Sigmoid colon (tissue), 3 donors: ENCODE results near the gene RAD23B.

Source experiments
- POLR2A ChIP-seq, 2 donors: fragments of 450-650 bp; IDR thresholded peaks; one replicate each; pipeline ENCODE4 v1.6.1; 2016; ENCODE audit warnings: antibody characterized with exemption in 2 of 2, mild to moderate bottlenecking in 2 of 2, moderate library complexity in 2 of 2
- TF ChIP-seq, protein P1 (sequence below), 4 experiments: fragments of 450-650 bp in 3 of 4; fragments of 200-600 bp in 1 of 4; IDR thresholded peaks; one replicate each; pipeline ENCODE4 v1.5.1; 2016 to 2019; ENCODE audit warnings: antibody characterized with exemption in 4 of 4, mild to moderate bottlenecking in 3 of 4, moderate library complexity in 2 of 4

- TF ChIP-seq, protein P1, sequence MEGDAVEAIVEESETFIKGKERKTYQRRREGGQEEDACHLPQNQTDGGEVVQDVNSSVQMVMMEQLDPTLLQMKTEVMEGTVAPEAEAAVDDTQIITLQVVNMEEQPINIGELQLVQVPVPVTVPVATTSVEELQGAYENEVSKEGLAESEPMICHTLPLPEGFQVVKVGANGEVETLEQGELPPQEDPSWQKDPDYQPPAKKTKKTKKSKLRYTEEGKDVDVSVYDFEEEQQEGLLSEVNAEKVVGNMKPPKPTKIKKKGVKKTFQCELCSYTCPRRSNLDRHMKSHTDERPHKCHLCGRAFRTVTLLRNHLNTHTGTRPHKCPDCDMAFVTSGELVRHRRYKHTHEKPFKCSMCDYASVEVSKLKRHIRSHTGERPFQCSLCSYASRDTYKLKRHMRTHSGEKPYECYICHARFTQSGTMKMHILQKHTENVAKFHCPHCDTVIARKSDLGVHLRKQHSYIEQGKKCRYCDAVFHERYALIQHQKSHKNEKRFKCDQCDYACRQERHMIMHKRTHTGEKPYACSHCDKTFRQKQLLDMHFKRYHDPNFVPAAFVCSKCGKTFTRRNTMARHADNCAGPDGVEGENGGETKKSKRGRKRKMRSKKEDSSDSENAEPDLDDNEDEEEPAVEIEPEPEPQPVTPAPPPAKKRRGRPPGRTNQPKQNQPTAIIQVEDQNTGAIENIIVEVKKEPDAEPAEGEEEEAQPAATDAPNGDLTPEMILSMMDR (IDR thresholded peaks at IDR 0.05), result no peak
- TF ChIP-seq POLR2A (IDR thresholded peaks at IDR 0.05), result no peak
Observed at GRCh38 chr9:107261106-107261505, 22.0 kb upstream of the RAD23B start.
